ENCODE measurements around the gene USF1. TPM values are rescaled to one million over a fixed set of nuclear protein-coding genes. Genes with fewer than 3 reads are reported as not detected.

The USF1 gene, protein sequence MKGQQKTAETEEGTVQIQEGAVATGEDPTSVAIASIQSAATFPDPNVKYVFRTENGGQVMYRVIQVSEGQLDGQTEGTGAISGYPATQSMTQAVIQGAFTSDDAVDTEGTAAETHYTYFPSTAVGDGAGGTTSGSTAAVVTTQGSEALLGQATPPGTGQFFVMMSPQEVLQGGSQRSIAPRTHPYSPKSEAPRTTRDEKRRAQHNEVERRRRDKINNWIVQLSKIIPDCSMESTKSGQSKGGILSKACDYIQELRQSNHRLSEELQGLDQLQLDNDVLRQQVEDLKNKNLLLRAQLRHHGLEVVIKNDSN
- polyA plus RNA-seq (2013, experiment 1 of 2), result 37.0 TPM
- 34.5 TPM for polyA plus RNA-seq (2013, experiment 2 of 2)

DNA sequence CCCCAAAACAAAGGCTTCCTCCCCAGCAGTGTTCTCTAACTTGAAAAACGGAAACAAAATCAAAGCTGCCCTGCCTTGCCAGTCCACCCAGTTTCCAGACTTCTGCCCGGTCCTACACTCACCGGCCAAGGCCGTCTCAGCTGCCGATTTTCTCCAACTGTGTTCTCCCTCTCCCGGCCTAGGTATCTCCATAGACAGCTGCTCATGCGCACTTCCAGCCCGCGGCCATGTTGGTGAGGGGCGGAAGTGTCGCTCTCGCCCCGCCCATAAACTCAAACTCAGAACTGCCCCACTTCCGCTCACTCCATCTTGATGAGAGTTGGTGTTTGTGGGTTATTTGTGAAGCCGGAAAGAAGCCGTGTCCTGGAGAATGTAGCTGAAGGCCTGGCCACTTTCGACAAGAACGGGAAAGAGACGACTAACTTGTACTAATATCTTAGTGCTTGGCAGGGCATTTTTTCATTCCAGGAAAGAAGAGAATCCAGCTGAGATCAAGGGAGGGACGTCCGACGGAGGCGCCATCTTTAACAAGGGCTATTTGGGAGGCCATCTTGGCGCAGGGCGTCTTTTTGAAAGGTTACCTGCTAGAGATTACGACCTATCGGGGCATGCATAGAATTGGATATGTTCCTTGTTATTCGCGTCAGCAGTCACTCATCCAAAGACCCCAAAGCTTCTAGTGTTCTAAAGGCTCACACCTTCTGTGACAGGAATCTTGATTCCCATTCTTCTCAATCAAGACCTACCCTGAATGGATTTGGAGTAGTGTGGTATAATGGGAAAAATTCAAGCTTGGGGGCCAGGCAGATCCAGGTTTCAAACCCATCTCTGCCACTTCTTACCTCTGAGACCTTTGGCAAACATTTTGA is at the start of gene USF1:
Gene USF1 (minus strand): TSS at position 242 of the 869 bp plus-strand sequence. CDS start 2,702 bp downstream, outside the sequence.
- peaks cover 6% of the 10 kb centered on the region for H3K4me1 ChIP-seq (ENCODE audit: control insufficient read depth, low read depth, low read length)
- peak within 1 kb of the TSS; percentile 98 for H3K18ac ChIP-seq (ENCODE audit: low read length)
- H2BK120ac ChIP-seq (ENCODE audit: low read depth, low read length), result no peak within 1 kb of the TSS
- H3K27me3 ChIP-seq (ENCODE audit: insufficient read depth, low read length, poor library complexity), result no peaks in the 10 kb centered on the region
- peak within 1 kb of the TSS; percentile 88 for H3K56ac ChIP-seq (ENCODE audit: low read length)
- peak within 1 kb of the TSS; percentile 98 for H3K4me3 ChIP-seq (ENCODE audit: low read length)
- peak within 1 kb of the TSS; percentile 79 for H3K27ac ChIP-seq (ENCODE audit: low read depth, low read length)
- H2BK5ac ChIP-seq (ENCODE audit: low read length), result peak within 1 kb of the TSS; percentile 69
- peak within 1 kb of the TSS; percentile 81 for H3K4me2 ChIP-seq (ENCODE audit: low read length)
- H4K8ac ChIP-seq (ENCODE audit: low read depth, low read length), result no peak within 1 kb of the TSS
- DNase-seq, result peak; percentile 99
- WGBS (ENCODE audit: extremely low coverage, insufficient coverage, low lambda C conversion rate), result no CpG with 5 or more reads among the region's 29 CpGs
- H4K5ac ChIP-seq (ENCODE audit: low read length), result peak within 1 kb of the TSS; percentile 88
- peak within 1 kb of the TSS; percentile 66 for H2AK5ac ChIP-seq (ENCODE audit: low read length)
- H3K79me2 ChIP-seq (ENCODE audit: control insufficient read depth, insufficient read depth, low read length), result peaks cover 15% of the 10 kb centered on the region
- peak within 1 kb of the TSS; percentile 79 for H3K4ac ChIP-seq (ENCODE audit: low read depth, low read length)
- H3K36me3 ChIP-seq (ENCODE audit: control insufficient read depth, insufficient read depth, low read length), result peaks cover 9% of the 10 kb centered on the region
- peaks cover 12% of the 10 kb centered on the region for H3K79me1 ChIP-seq (ENCODE audit: low read length)
- no peak within 1 kb of the TSS for H3K23ac ChIP-seq (ENCODE audit: low read length)
- H2BK15ac ChIP-seq (replicated peaks; ENCODE audit: low read depth), result no peak within 1 kb of the TSS
- peak within 1 kb of the TSS; percentile 83 for H3K9ac ChIP-seq (ENCODE audit: low read length)

DNA sequence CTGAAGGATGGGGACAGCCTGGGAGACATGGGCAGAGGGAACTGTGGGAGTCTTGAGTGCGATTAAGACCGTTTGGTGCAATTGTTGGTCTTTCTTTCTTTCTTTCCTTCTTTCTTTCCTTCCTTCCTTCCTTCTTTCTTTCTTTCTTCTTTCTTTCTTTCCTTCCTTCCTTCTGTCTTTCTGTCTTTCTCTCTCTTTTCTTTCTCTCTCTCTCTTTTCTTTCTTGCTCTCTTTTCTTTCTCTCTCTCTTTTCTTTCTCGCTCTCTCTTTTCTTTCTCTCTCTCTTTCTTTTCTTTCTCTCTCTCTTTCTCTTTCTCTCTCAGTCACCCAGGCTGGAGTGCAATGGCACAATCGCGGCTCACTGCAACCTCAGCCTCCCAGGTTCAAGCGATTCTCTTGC is 49.5 kb upstream of the USF1 start:
- no CpG with 5 or more reads among the region's 6 CpGs for WGBS (ENCODE audit: extremely low coverage, insufficient coverage, low lambda C conversion rate)
- no peak overlapping the region for H3K23ac ChIP-seq (ENCODE audit: low read length)
- H3K56ac ChIP-seq (ENCODE audit: low read length), result no peak overlapping the region
- H4K5ac ChIP-seq (ENCODE audit: low read length), result no peak overlapping the region
- no peak overlapping the region for H3K4ac ChIP-seq (ENCODE audit: low read depth, low read length)
- no peak overlapping the region for H3K4me3 ChIP-seq (ENCODE audit: low read length)
- H3K79me1 ChIP-seq (ENCODE audit: low read length), result no peaks in the 10 kb centered on the region
- H3K27ac ChIP-seq (ENCODE audit: low read depth, low read length), result no peak overlapping the region
- DNase-seq, result no peak
- H2AK5ac ChIP-seq (ENCODE audit: low read length), result no peak overlapping the region
- no peaks in the 10 kb centered on the region for H3K36me3 ChIP-seq (ENCODE audit: control insufficient read depth, insufficient read depth, low read length)
- H2BK5ac ChIP-seq (ENCODE audit: low read length), result no peak overlapping the region
- no peak overlapping the region for H3K9ac ChIP-seq (ENCODE audit: low read length)
- H3K4me2 ChIP-seq (ENCODE audit: low read length), result no peak overlapping the region
- H3K79me2 ChIP-seq (ENCODE audit: control insufficient read depth, insufficient read depth, low read length), result no peaks in the 10 kb centered on the region
- H2BK15ac ChIP-seq (replicated peaks; ENCODE audit: low read depth), result no peak overlapping the region
- no peak overlapping the region for H3K18ac ChIP-seq (ENCODE audit: low read length)
- H4K8ac ChIP-seq (ENCODE audit: low read depth, low read length), result no peak overlapping the region
- H2BK120ac ChIP-seq (ENCODE audit: low read depth, low read length), result no peak overlapping the region
- no peaks in the 10 kb centered on the region for H3K4me1 ChIP-seq (ENCODE audit: control insufficient read depth, low read depth, low read length)
- H3K27me3 ChIP-seq (ENCODE audit: insufficient read depth, low read length, poor library complexity), result no peaks in the 10 kb centered on the region

DNA sequence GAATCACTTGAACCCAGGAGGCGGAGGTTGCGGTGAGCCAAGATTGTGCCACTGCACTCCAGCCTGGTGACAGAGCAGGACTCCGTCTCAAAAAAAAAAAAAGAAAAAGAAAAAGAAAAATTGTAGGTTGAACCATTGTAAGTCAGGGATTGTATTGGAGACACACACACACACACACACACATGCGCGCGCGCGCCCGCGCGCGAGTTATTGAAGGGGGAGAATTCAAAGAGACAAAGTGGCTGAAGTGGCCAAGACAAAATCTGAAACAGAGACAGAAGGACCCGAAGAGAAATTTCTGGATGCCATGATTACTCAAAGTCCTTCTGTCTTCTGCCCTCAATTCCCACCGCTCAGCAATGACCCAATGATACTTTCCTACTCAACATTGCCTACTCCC is 48.7 kb upstream of the USF1 start:
- H3K4me1 ChIP-seq (ENCODE audit: control insufficient read depth, low read depth, low read length), result no peaks in the 10 kb centered on the region
- H2BK120ac ChIP-seq (ENCODE audit: low read depth, low read length), result no peak overlapping the region
- H3K18ac ChIP-seq (ENCODE audit: low read length), result no peak overlapping the region
- H4K5ac ChIP-seq (ENCODE audit: low read length), result no peak overlapping the region
- no peak overlapping the region for H3K27ac ChIP-seq (ENCODE audit: low read depth, low read length)
- DNase-seq, result no peak
- no peak overlapping the region for H3K4me3 ChIP-seq (ENCODE audit: low read length)
- no peak overlapping the region for H3K23ac ChIP-seq (ENCODE audit: low read length)
- H3K4me2 ChIP-seq (ENCODE audit: low read length), result no peak overlapping the region
- no peak overlapping the region for H2AK5ac ChIP-seq (ENCODE audit: low read length)
- no peaks in the 10 kb centered on the region for H3K79me2 ChIP-seq (ENCODE audit: control insufficient read depth, insufficient read depth, low read length)
- no peaks in the 10 kb centered on the region for H3K36me3 ChIP-seq (ENCODE audit: control insufficient read depth, insufficient read depth, low read length)
- H3K79me1 ChIP-seq (ENCODE audit: low read length), result no peaks in the 10 kb centered on the region
- H2BK5ac ChIP-seq (ENCODE audit: low read length), result no peak overlapping the region
- no peak overlapping the region for H3K9ac ChIP-seq (ENCODE audit: low read length)
- H3K4ac ChIP-seq (ENCODE audit: low read depth, low read length), result no peak overlapping the region
- H2BK15ac ChIP-seq (replicated peaks; ENCODE audit: low read depth), result no peak overlapping the region
- no peak overlapping the region for H4K8ac ChIP-seq (ENCODE audit: low read depth, low read length)
- no peaks in the 10 kb centered on the region for H3K27me3 ChIP-seq (ENCODE audit: insufficient read depth, low read length, poor library complexity)
- WGBS (ENCODE audit: extremely low coverage, insufficient coverage, low lambda C conversion rate), result no CpG with 5 or more reads among the region's 14 CpGs
- H3K56ac ChIP-seq (ENCODE audit: low read length), result no peak overlapping the region

DNA sequence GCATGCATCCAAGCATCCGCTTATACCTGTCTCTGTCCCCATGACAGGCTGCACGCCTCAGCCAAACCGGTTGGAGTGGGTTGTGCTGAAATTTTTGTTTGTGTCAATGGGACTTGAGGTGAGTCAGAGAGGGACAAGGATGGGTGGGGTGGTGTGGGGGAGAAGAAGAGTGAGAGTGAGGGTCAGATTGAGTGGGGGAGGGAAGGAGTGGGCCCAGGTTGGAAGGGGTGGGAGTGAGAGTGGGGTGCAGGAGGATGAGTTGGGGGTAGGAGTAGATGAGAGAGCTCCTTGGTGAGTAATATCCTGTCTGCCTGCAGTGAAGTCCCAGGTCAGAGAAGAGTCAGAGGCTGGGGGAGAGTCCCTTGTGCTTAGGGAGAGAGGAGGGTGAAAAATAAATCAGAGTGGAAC is 46.8 kb upstream of the USF1 start:
- H3K56ac ChIP-seq (ENCODE audit: low read length), result no peak overlapping the region
- no peak overlapping the region for H4K8ac ChIP-seq (ENCODE audit: low read depth, low read length)
- no peak overlapping the region for H3K4ac ChIP-seq (ENCODE audit: low read depth, low read length)
- H3K27me3 ChIP-seq (ENCODE audit: insufficient read depth, low read length, poor library complexity), result no peaks in the 10 kb centered on the region
- H4K5ac ChIP-seq (ENCODE audit: low read length), result no peak overlapping the region
- no peak overlapping the region for H2BK15ac ChIP-seq (replicated peaks; ENCODE audit: low read depth)
- WGBS (ENCODE audit: extremely low coverage, insufficient coverage, low lambda C conversion rate), result no CpG with 5 or more reads among the region's 3 CpGs
- no peaks in the 10 kb centered on the region for H3K79me1 ChIP-seq (ENCODE audit: low read length)
- H3K4me2 ChIP-seq (ENCODE audit: low read length), result no peak overlapping the region
- H3K4me3 ChIP-seq (ENCODE audit: low read length), result no peak overlapping the region
- H3K27ac ChIP-seq (ENCODE audit: low read depth, low read length), result no peak overlapping the region
- no peak for DNase-seq
- no peaks in the 10 kb centered on the region for H3K4me1 ChIP-seq (ENCODE audit: control insufficient read depth, low read depth, low read length)
- H2BK120ac ChIP-seq (ENCODE audit: low read depth, low read length), result no peak overlapping the region
- H3K9ac ChIP-seq (ENCODE audit: low read length), result no peak overlapping the region
- no peaks in the 10 kb centered on the region for H3K79me2 ChIP-seq (ENCODE audit: control insufficient read depth, insufficient read depth, low read length)
- H3K18ac ChIP-seq (ENCODE audit: low read length), result no peak overlapping the region
- no peak overlapping the region for H2AK5ac ChIP-seq (ENCODE audit: low read length)
- no peak overlapping the region for H3K23ac ChIP-seq (ENCODE audit: low read length)
- no peaks in the 10 kb centered on the region for H3K36me3 ChIP-seq (ENCODE audit: control insufficient read depth, insufficient read depth, low read length)
- H2BK5ac ChIP-seq (ENCODE audit: low read length), result no peak overlapping the region

DNA sequence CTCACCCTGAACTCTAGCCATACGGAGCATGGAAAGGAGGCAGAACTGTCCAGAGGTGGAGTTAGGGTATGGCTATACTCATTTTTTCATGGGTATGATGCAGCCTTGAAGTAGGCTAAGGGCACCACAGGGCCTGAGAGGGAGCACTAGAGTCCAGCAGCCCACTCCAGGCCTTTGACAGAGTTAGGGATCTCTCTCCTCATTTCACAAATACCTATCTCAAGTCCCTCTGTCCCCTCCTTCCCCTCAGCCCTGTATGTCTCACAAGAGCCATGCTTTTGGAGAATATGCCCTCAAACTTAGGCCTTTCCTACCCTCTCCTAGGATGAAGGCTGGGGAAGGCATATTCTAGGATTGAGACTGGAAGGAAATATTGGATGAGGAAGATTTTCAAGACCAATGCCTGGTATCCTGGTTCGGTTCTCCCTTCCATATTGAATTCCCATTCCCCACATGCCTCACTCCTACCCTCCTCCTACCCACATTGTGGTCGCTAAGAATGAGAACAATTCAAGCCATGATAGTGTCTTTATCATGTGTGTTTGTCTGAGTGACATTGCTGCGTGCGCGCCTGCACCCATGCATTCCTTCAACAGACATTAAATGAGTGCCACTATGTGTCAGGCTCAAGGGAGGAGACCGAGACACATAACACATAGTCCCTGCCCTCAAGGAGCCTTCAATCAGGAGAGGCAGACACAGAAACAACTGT is 46.2 kb upstream of the USF1 start:
- Histone ChIP-seq H3K18ac (ENCODE audit: low read length) (no peak overlapping the region), H2AK5ac (ENCODE audit: low read length) (no peak overlapping the region), H2BK5ac (ENCODE audit: low read length) (no peak overlapping the region), H2BK15ac (replicated peaks; ENCODE audit: low read depth) (no peak overlapping the region), H3K4me2 (ENCODE audit: low read length) (no peak overlapping the region), H3K4me1 (ENCODE audit: control insufficient read depth, low read depth, low read length) (no peaks in the 10 kb centered on the region), H3K9ac (ENCODE audit: low read length) (no peak overlapping the region), H3K79me1 (ENCODE audit: low read length) (no peaks in the 10 kb centered on the region), H4K5ac (ENCODE audit: low read length) (no peak overlapping the region), H4K8ac (ENCODE audit: low read depth, low read length) (no peak overlapping the region), H3K56ac (ENCODE audit: low read length) (no peak overlapping the region), H3K23ac (ENCODE audit: low read length) (no peak overlapping the region), H3K4ac (ENCODE audit: low read depth, low read length) (no peak overlapping the region), H2BK120ac (ENCODE audit: low read depth, low read length) (no peak overlapping the region), H3K36me3 (ENCODE audit: control insufficient read depth, insufficient read depth, low read length) (no peaks in the 10 kb centered on the region), H3K79me2 (ENCODE audit: control insufficient read depth, insufficient read depth, low read length) (no peaks in the 10 kb centered on the region), H3K27me3 (ENCODE audit: insufficient read depth, low read length, poor library complexity) (no peaks in the 10 kb centered on the region), H3K4me3 (ENCODE audit: low read length) (no peak overlapping the region), H3K27ac (ENCODE audit: low read depth, low read length) (no peak overlapping the region)
- no CpG with 5 or more reads among the region's 7 CpGs for WGBS (ENCODE audit: extremely low coverage, insufficient coverage, low lambda C conversion rate)
- no peak for DNase-seq
